Activated naive CD4-positive, alpha-beta T cell treated with Interleukin-2 at 50 U/mL for 16 hours (primary cell): Measurements from ENCODE around the gene KBTBD4.
"Not testable (repeated sequence)": the region's sequence is repeated elsewhere in the genome, so short reads cannot be mapped to it uniquely, and the experiment has no call there.

Experiments used
- DNase-seq: peaks from one replicate; pipeline ENCODE4 v3.0.0-alpha.2; 2020

The KBTBD4 gene

GRCh38 chr11:47589977-47590861, 11.4 kb upstream of the KBTBD4 start:
- no peak for DNase-seq

- no peak for DNase-seq
These were observed 10.8 kb upstream of the KBTBD4 start for GRCh38 chr11:47589584-47589976.

GRCh38 chr11:47589118-47589517, 10.3 kb upstream of the KBTBD4 start:
- no peak for DNase-seq

- DNase-seq: no peak
These were observed 9.1 kb upstream of the KBTBD4 start for GRCh38 chr11:47587723-47588326.

- DNase-seq: no peak
These were observed 8.4 kb upstream of the KBTBD4 start for GRCh38 chr11:47587039-47587716.

- DNase-seq: no peak
These were observed 7.5 kb upstream of the KBTBD4 start, which contains the start of gene FAM180B for GRCh38 chr11:47586098-47586855. Gene FAM180B, plus strand, starts transcription at chr11:47586678. Its CDS starts 91 bp downstream, at chr11:47586769.

- no peak for DNase-seq
These were observed 5.1 kb upstream of the KBTBD4 start for GRCh38 chr11:47583844-47584243.

- no peak for DNase-seq
These were observed 1.2 kb downstream of the KBTBD4 start for GRCh38 chr11:47577460-47578041.

- no peak for DNase-seq
These were observed 5.4 kb downstream of the KBTBD4 start for GRCh38 chr11:47573321-47573720.

- DNase-seq: no peak
These were observed 6.0 kb downstream of the KBTBD4 start for GRCh38 chr11:47572715-47573255.

GRCh38 chr11:47571895-47572294, 6.9 kb downstream of the KBTBD4 start:
- DNase-seq: no peak

GRCh38 chr11:47571357-47571729, 7.4 kb downstream of the KBTBD4 start:
- DNase-seq: no peak

GRCh38 chr11:47570651-47571356, 8.0 kb downstream of the KBTBD4 start:
- DNase-seq: no peak

GRCh38 chr11:47569646-47570045, 9.1 kb downstream of the KBTBD4 start:
- DNase-seq: no peak

- DNase-seq: no peak
These were observed 12.5 kb downstream of the KBTBD4 start for GRCh38 chr11:47566149-47566698.

- peak; percentile 69 for DNase-seq
These were observed 13.2 kb downstream of the KBTBD4 start, which contains the start of gene PTPMT1 for GRCh38 chr11:47565340-47566148. Gene PTPMT1, plus strand, starts transcription at chr11:47565599. Its CDS starts 24 bp downstream, at chr11:47565623.

GRCh38 chr11:47564933-47565339, 13.8 kb downstream of the KBTBD4 start:
- no peak for DNase-seq

- not testable (repeated sequence) for DNase-seq
These were observed 14.4 kb downstream of the KBTBD4 start for GRCh38 chr11:47564366-47564765.

- DNase-seq: not testable (repeated sequence)
These were observed 16.4 kb downstream of the KBTBD4 start for GRCh38 chr11:47562393-47562792.

- no peak for DNase-seq
These were observed 18.3 kb downstream of the KBTBD4 start for GRCh38 chr11:47560426-47560825.
